GM10266 (cell line): Measurements from ENCODE around the gene ARHGAP25.

Source experiments
- DNase-seq: peaks from one replicate; pipeline ENCODE4 v3.0.0; 2012; ENCODE audit errors: extremely low spot score
- TF ChIP-seq, protein P1 (sequence below): IDR thresholded peaks from 2 replicates; pipeline ENCODE4 v1.5.1; 2012; ENCODE audit warnings: mild to moderate bottlenecking, low read depth; ENCODE audit not compliant: control insufficient read depth, insufficient read depth; ENCODE audit errors: missing control alignments

Gene ARHGAP25

GRCh38 chr2:68693951-68694350 is 40.7 kb upstream of the ARHGAP25 start:
- TF ChIP-seq, protein P1, sequence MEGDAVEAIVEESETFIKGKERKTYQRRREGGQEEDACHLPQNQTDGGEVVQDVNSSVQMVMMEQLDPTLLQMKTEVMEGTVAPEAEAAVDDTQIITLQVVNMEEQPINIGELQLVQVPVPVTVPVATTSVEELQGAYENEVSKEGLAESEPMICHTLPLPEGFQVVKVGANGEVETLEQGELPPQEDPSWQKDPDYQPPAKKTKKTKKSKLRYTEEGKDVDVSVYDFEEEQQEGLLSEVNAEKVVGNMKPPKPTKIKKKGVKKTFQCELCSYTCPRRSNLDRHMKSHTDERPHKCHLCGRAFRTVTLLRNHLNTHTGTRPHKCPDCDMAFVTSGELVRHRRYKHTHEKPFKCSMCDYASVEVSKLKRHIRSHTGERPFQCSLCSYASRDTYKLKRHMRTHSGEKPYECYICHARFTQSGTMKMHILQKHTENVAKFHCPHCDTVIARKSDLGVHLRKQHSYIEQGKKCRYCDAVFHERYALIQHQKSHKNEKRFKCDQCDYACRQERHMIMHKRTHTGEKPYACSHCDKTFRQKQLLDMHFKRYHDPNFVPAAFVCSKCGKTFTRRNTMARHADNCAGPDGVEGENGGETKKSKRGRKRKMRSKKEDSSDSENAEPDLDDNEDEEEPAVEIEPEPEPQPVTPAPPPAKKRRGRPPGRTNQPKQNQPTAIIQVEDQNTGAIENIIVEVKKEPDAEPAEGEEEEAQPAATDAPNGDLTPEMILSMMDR: no peak
- no peak for DNase-seq

DNA sequence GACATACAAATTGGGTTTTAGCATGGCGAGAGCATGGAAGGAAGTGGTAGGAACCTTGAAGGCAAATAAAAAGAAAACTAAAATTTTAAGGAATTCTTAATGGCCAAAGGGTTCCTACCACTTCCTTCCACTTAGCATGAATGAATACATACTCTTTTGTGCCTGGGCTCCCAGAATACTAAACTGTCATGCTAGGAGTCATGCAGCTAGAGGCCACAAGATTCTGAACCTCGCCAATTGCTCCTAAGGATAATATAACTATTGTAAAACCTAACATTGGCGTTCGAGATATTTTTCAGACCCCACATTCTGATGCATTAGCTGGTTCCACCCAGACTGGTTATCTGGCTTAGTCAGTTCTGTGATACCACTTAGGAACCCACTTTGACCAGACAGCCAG is 38.6 kb upstream of the ARHGAP25 start:
- no peak for DNase-seq
- TF ChIP-seq, protein P1: no peak

- no peak for DNase-seq
- TF ChIP-seq, protein P1: no peak
Observed at GRCh38 chr2:68696554-68696953, 38.1 kb upstream of the ARHGAP25 start.

DNA sequence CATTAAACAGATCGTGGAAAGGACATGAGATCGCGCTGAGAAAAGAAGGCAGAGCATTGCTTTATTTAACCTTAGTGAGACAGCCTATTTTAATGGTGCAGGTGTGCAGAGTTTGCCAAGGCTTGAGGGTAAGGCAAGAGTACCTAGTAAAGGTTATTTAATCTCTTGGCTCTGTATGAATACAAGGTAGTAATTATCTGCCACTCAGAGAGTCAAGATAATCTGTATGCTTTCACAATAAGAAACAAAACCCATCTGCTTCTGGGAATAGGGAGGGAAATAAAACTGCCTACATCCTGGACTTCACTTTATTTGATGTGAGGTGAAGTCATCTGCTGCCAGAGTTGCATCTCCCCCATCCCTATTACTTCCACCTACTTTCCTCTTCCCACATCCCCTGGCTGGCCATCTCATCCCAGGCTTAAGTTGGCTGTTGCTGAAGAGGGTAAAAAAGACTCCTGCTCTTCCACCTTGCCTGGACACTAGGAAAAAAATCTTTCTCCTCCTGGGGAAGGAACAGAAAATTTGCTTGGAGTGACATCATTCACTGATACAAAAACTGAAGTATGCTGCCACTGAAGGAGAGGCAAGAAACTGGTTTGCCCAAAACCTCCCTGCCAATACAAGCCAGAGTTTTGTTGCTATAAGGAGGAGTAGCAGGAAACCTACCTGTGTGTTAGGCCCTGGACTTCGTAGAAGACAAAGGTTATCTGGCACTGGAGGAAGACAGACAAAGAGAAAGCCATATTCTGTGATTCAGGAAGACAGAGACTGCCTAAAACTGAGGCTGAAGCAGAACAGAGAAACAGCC is 35.8 kb upstream of the ARHGAP25 start:
- TF ChIP-seq, protein P1: no peak
- DNase-seq: no peak

- DNase-seq: no peak
- TF ChIP-seq, protein P1: no peak
Observed at GRCh38 chr2:68700560-68700959, 34.1 kb upstream of the ARHGAP25 start.

- no peak for DNase-seq
- TF ChIP-seq, protein P1: no peak
Observed at GRCh38 chr2:68706637-68707036, 28.0 kb upstream of the ARHGAP25 start.

DNA sequence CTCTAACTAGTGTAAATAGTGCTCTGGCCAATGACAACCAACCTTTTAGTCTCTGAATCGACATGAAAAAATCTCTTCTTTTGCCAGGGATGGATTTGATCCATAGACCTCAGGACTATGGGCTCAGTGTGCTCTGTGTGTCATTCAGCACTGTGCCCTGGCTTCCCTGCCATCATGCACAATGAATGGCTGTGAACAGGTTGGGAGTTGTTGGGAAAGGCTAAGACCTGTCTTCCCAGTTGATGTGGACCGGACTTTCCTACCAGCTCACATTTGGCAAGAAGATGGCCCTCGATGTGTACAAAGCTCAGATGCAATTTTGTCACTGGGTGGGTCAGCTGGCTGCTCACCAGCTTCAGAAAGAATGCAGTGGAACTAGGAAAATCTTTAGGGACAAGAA is 26.0 kb upstream of the ARHGAP25 start:
- TF ChIP-seq, protein P1: no peak
- no peak for DNase-seq
